ENCODE data around the gene PLOD3.

PLOD3 gene

GRCh38 chr7:101179117-101179516 lies 38.3 kb downstream of the PLOD3 start:
- no peak for DNase-seq (ENCODE audit: low read depth)

GRCh38 chr7:101177644-101178043 lies 39.7 kb downstream of the PLOD3 start:
- DNase-seq (ENCODE audit: low read depth) = no peak

- DNase-seq (ENCODE audit: low read depth) = no peak
Measured at GRCh38 chr7:101175664-101176063, 41.7 kb downstream of the PLOD3 start.

- DNase-seq (ENCODE audit: low read depth) = no peak
Measured at GRCh38 chr7:101174322-101174854, 43.0 kb downstream of the PLOD3 start.

DNA sequence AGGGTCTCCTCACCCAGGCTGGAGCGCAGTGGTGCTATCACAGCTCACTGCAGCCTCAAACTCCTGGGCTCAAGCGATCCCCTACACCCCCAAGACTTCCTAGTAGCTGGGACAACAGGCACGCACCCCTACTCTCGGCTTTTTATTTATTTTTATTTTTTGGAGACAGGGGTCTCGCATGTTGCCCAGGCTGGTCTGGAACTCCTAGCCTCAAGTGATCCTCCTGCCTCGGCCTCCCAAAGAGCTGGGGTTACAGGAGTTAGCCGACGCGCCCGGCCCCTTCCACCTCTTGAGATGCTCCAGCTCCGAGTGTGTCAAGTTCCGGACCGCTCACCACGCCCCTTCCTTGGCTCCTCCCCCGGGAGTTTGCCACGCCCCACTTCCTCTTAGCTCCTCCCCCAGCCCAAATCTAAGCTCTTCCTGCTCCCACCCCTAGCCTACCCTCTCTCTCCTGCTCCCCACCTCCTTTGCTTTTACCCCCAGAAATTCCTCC lies 43.6 kb downstream of the PLOD3 start:
- peak; percentile 41 for DNase-seq (ENCODE audit: low read depth)

DNA sequence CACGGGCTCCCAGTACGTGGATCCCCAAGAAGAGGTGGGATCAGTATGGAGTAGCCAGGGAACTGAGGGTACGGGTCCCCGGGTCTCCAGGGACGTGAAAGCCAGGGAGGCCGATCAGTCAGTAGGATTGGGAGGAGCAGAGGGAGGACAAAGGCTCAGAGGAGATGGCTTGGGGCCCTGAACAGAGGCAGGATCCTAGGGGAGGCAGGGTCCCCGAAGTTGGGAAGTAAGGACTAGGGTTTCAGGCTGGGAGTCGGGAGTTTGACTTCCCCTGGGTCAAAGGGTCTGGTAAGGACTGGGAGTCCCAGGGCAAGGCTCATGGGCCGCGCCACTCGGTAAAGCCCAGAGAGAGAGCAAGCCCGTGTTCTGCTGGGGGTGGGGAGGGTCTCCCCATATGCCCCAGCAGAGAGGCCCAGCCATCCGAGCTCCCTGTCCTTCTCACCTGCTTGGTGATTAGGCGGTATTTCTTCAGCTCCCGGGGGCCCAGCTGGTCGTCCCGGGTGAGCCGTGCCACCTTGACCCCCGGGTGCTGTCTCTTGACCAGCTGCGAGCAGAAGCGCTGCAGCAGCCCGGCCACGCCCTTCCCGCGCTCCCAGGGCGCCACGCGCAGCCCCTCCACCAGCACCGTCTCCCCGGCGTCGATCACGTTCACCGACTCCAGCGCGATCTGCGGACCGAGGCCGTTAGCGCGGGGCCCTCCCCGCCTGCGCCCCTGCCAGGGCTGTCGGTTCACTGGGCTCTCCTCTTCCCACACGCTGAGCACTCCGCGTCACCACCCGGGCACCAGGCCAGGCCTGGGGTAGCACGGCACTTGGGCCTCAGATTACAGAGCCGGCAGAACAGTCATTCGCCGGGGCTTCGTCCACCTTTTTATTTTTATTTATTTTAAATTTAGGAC lies 44.3 kb downstream of the PLOD3 start:
- peak; percentile 42 for DNase-seq (ENCODE audit: low read depth)

GRCh38 chr7:101172005-101172853 lies 45.2 kb downstream of the PLOD3 start:
- DNase-seq (ENCODE audit: low read depth) = no peak

DNA sequence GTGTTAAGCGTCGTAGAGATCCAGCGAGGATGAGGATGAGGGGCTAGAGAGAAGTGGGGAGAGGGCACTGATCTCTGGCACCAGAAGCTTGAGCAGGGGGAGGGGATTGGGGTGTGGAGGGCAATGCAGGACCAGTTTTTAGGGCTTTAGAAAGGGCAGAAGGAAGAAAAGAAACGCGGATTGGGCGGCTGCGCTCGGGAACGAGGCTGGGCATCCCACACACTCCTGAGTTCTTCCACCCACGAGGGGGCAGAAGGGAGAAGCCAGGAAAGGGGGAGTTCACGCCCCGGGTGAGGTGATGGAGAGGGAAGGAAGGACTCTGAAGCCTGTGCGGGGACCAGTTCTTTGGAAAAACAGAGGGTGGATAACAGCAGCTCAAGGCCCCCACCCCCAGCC lies 45.9 kb downstream of the PLOD3 start:
- no peak for DNase-seq (ENCODE audit: low read depth)

- no peak for DNase-seq (ENCODE audit: low read depth)
Measured at GRCh38 chr7:101170617-101171441, 46.6 kb downstream of the PLOD3 start.

- DNase-seq (ENCODE audit: low read depth) = peak; percentile 51
Measured at GRCh38 chr7:101169838-101170551, 47.4 kb downstream of the PLOD3 start.

GRCh38 chr7:101169110-101169837 lies 48.1 kb downstream of the PLOD3 start:
- DNase-seq (ENCODE audit: low read depth) = no peak

GRCh38 chr7:101168412-101169049 lies 48.9 kb downstream of the PLOD3 start:
- DNase-seq (ENCODE audit: low read depth) = no peak

- no peak for DNase-seq (ENCODE audit: low read depth)
Measured at GRCh38 chr7:101167645-101168411, 49.6 kb downstream of the PLOD3 start.

GRCh38 chr7:101166909-101167644 lies 50.3 kb downstream of the PLOD3 start:
- no peak for DNase-seq (ENCODE audit: low read depth)

GRCh38 chr7:101166648-101166908 lies 50.8 kb downstream of the PLOD3 start:
- DNase-seq (ENCODE audit: low read depth) = no peak

DNA sequence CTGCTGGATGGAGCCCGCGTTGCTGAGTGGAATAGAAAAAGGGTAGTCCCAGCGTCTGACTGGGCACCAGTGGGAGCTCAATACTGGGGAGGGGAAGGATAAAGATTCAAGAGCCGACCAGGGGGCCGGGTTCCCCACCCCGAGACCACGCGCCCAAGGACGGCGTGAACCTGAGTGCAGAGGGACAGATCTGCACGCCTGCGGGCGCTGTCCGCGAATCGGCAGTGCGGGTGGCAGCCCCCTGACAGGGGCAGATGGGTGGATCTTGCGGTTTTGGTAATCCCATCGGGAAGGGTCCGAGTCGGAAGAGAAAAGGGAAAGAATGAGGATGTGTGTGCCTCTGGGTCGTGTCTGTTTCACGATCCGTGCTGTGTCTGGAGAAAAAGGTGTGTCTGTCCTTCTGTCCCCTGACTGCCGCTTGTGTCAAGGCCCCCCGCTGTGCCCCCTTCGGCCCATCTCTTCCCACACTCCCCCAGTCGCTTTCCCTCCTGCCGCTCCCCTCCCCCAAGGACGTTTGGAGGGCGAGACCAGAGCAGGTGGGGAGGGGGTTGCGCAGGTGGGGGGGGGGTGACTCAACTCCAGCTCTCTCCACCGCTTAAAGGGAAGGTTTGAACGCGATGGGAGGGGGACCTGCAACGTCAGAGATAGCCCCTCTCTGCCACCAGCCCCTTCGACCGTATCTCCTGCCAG lies 51.3 kb downstream of the PLOD3 start:
- DNase-seq (ENCODE audit: low read depth) = no peak

GRCh38 chr7:101165075-101165957 lies 52.1 kb downstream of the PLOD3 start, which contains the start of gene VGF:
VGF (minus strand) TSS chr7:101165569; CDS start chr7:101164843, 726 bp downstream.
- DNase-seq (ENCODE audit: low read depth) = peak; percentile 92

Measured in iris pigment epithelial cell (primary cell).